Measurements from ENCODE around the gene RASAL2.

DNA sequence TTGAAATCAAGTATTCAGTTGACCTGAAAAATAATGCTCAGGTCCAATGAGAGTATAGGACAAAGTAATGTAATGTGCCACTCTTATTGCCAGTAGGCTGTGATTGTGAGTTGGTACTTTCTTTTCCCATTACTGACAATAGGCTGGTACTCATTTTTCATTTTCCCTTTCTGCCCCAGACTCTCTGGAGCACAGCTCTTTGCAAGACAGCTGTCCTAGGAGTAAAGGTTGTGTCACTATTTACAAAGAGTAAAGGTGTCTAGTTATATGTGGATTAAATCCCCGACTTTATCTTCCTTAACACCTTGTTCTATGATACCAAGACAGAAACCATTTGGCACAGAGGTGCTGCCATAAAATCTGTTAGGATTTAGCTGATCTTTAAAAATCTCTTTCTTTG lies 32.3 kb upstream of the RASAL2 start:
- TF ChIP-seq EP300 (IDR thresholded peaks at IDR 0.05) = no peak
- TF ChIP-seq, protein P1, sequence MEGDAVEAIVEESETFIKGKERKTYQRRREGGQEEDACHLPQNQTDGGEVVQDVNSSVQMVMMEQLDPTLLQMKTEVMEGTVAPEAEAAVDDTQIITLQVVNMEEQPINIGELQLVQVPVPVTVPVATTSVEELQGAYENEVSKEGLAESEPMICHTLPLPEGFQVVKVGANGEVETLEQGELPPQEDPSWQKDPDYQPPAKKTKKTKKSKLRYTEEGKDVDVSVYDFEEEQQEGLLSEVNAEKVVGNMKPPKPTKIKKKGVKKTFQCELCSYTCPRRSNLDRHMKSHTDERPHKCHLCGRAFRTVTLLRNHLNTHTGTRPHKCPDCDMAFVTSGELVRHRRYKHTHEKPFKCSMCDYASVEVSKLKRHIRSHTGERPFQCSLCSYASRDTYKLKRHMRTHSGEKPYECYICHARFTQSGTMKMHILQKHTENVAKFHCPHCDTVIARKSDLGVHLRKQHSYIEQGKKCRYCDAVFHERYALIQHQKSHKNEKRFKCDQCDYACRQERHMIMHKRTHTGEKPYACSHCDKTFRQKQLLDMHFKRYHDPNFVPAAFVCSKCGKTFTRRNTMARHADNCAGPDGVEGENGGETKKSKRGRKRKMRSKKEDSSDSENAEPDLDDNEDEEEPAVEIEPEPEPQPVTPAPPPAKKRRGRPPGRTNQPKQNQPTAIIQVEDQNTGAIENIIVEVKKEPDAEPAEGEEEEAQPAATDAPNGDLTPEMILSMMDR (IDR thresholded peaks at IDR 0.05) = no peak
